ENCODE results near the gene NEDD4.
A peak's percentile ranks its signal among the peaks of the same experiment; 100 is the strongest.
"Not testable (repeated sequence)": the region's sequence is repeated elsewhere in the genome, so short reads cannot be mapped to it uniquely, and the experiment has no call there.

Gene NEDD4

DNA sequence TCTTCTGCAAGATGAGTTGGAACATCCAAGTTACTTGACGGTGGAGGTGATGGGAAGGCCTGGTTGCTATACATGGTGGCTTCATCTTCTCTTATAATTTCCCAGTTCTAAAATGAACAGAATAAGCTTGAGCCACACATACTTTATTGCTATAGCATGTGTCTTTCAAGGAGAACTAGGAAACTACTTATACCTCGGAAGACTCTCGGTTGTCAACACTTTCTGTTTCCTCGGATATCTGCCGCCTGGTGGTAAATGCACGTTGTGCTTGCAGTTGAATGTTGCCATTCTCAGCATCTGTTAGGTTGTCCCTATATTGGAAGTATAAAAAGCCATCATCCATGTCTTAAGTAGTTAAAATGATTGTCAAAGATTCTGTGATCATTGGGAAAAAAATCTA lies 132.9 kb downstream of the NEDD4 start:
- TF ChIP-seq SUZ12 (IDR thresholded peaks at IDR 0.05; ENCODE audit: extremely low read depth, insufficient read depth, insufficient read length) (no peak), ZNF274 (IDR thresholded peaks at IDR 0.05; ENCODE audit: low read depth, low read length) (no peak)
- no peak for DNase-seq (ENCODE audit: low read depth, low spot score)
- H3K36me3 ChIP-seq (ENCODE audit: insufficient read depth, insufficient read length, low read length) = peaks cover 4% of the 10 kb centered on the region

DNA sequence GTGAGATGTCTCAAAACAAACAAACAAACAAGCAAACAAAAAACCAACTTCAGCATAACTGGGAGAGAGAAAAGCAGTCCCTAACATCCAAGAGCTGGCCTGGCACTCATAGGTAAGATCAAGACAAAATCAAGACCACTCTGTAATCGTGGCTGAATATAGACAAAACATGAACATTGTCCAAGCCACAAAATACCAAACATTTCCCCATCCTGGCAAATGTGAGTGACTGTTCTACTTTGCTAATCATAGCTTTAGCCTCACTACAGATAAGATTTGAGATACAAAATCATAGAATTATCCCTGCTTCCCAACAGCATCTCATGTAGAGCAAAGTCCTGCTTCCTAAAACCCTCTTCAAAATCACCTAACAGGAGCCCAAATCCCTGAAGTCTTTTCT lies 133.7 kb downstream of the NEDD4 start:
- no peak for DNase-seq (ENCODE audit: low read depth, low spot score)
- TF ChIP-seq SUZ12 (IDR thresholded peaks at IDR 0.05; ENCODE audit: extremely low read depth, insufficient read depth, insufficient read length) = no peak
- TF ChIP-seq YY1 (IDR thresholded peaks at IDR 0.05; ENCODE audit: insufficient read depth, insufficient read length) = no peak
- TF ChIP-seq ZNF274 (IDR thresholded peaks at IDR 0.05; ENCODE audit: low read depth, low read length) = no peak
- H3K9me3 ChIP-seq (ENCODE audit: insufficient read depth, low read length) = no peaks in the 10 kb centered on the region
- H3K4me1 ChIP-seq (ENCODE audit: insufficient read depth, insufficient read length) = no peaks in the 10 kb centered on the region
- H3K27me3 ChIP-seq (ENCODE audit: insufficient read depth, insufficient read length) = no peaks in the 10 kb centered on the region
- H3K9ac ChIP-seq (ENCODE audit: insufficient read length, low read depth) = no peak overlapping the region
- no peak overlapping the region for H3K4me3 ChIP-seq (ENCODE audit: insufficient read length, low read depth)
- peaks cover 4% of the 10 kb centered on the region for H3K36me3 ChIP-seq (ENCODE audit: insufficient read depth, insufficient read length, low read length)

More for the DNA sequence above, 132.9 kb downstream of the NEDD4 start:
- no peak overlapping the region for H3K9ac ChIP-seq (ENCODE audit: insufficient read length, low read depth)
- no peak overlapping the region for H3K4me3 ChIP-seq (ENCODE audit: insufficient read length, low read depth)
- H3K4me1 ChIP-seq (ENCODE audit: insufficient read depth, insufficient read length) = no peaks in the 10 kb centered on the region
- no peaks in the 10 kb centered on the region for H3K27me3 ChIP-seq (ENCODE audit: insufficient read depth, insufficient read length)
- no peaks in the 10 kb centered on the region for H3K9me3 ChIP-seq (ENCODE audit: insufficient read depth, low read length)

DNA sequence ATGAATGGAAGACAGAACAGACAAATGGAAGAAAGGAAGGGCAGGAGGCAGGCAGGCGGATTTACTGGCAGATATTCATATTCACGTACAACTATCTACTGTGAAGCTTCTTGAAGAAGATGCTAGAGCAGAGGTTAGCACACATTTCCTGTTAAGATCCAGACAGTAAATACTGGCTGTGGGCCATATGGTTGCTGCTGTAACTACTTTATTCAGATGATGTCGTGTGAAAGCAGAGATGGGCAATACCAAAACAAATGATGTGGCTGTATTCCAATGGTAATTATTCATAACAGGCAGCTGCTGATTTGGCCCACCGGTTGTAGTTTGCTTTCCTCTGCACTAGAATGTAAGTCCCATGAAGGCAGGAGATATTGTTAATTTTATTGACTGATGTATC lies 134.8 kb downstream of the NEDD4 start:
- Histone ChIP-seq H3K36me3 (ENCODE audit: insufficient read depth, insufficient read length, low read length) (peaks cover 4% of the 10 kb centered on the region), H3K9ac (ENCODE audit: insufficient read length, low read depth) (no peak overlapping the region), H3K4me1 (ENCODE audit: insufficient read depth, insufficient read length) (no peaks in the 10 kb centered on the region), H3K27me3 (ENCODE audit: insufficient read depth, insufficient read length) (no peaks in the 10 kb centered on the region), H3K9me3 (ENCODE audit: insufficient read depth, low read length) (no peaks in the 10 kb centered on the region), H3K4me3 (ENCODE audit: insufficient read length, low read depth) (no peak overlapping the region)
- no peak for TF ChIP-seq SUZ12 (IDR thresholded peaks at IDR 0.05; ENCODE audit: extremely low read depth, insufficient read depth, insufficient read length)
- no peak for TF ChIP-seq ZNF274 (IDR thresholded peaks at IDR 0.05; ENCODE audit: low read depth, low read length)
- TF ChIP-seq YY1 (IDR thresholded peaks at IDR 0.05; ENCODE audit: insufficient read depth, insufficient read length) = no peak
- no peak for DNase-seq (ENCODE audit: low read depth, low spot score)

DNA sequence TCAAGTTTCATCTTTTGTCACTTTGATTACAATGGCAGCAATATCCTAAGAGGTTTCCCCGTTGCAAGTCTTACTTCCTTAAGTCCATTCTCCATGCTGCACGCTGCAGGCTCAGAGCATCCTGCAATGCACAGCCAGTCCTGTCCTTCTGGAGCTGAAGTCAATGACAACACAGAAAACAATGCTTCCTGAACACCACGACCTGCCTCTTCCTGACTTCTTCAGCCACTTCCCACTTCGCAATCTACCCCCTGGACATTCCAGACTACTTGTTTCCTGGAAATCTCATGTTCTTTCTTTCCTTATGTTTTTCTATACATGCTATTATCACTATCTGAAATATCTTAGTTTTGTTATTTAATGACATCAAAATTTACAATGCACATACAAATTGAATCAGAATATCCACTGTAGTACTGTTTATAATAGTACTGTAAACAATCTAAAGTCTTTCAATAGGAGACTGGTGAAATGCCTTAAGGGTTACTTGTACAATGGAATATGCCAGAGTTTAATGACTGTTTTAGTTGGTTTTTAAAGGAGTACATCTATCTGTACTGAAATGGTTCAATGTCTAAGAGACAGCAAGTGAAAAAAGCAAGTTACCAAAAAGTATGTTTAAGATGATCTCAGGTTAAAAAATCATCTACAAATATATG lies 136.8 kb downstream of the NEDD4 start:
- Histone ChIP-seq H3K4me3 (ENCODE audit: insufficient read length, low read depth) (no peak overlapping the region), H3K9ac (ENCODE audit: insufficient read length, low read depth) (no peak overlapping the region), H3K36me3 (ENCODE audit: insufficient read depth, insufficient read length, low read length) (peaks cover 4% of the 10 kb centered on the region), H3K9me3 (ENCODE audit: insufficient read depth, low read length) (no peaks in the 10 kb centered on the region), H3K27me3 (ENCODE audit: insufficient read depth, insufficient read length) (no peaks in the 10 kb centered on the region), H3K4me1 (ENCODE audit: insufficient read depth, insufficient read length) (no peaks in the 10 kb centered on the region)
- no peak for DNase-seq (ENCODE audit: low read depth, low spot score)
- TF ChIP-seq YY1 (IDR thresholded peaks at IDR 0.05; ENCODE audit: insufficient read depth, insufficient read length) = no peak
- no peak for TF ChIP-seq SUZ12 (IDR thresholded peaks at IDR 0.05; ENCODE audit: extremely low read depth, insufficient read depth, insufficient read length)

DNA sequence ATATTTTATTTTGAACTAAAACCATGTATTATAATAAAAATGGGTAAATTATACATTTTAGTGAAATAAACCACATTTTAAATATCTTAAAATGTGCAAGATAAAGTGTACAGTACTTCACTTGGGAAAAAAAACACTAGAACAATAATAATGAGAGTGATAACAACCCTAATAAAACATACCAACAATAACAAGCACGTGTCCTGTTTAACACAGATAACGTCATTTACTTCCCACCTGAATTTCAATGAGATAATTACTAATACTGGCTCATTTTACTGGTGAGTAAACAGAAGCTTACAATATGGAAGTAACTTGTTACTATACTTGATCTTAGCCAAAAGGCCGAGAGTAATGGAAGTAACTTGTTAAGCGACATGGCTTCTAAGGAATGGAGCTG lies 140.3 kb downstream of the NEDD4 start:
- Histone ChIP-seq H3K9ac (ENCODE audit: insufficient read length, low read depth) (no peak overlapping the region), H3K9me3 (ENCODE audit: insufficient read depth, low read length) (no peaks in the 10 kb centered on the region), H3K36me3 (ENCODE audit: insufficient read depth, insufficient read length, low read length) (no peaks in the 10 kb centered on the region), H3K4me3 (ENCODE audit: insufficient read length, low read depth) (no peak overlapping the region), H3K27me3 (ENCODE audit: insufficient read depth, insufficient read length) (no peaks in the 10 kb centered on the region), H3K4me1 (ENCODE audit: insufficient read depth, insufficient read length) (no peaks in the 10 kb centered on the region)
- no peak for DNase-seq (ENCODE audit: low read depth, low spot score)
- TF ChIP-seq SUZ12 (IDR thresholded peaks at IDR 0.05; ENCODE audit: extremely low read depth, insufficient read depth, insufficient read length) (no peak), YY1 (IDR thresholded peaks at IDR 0.05; ENCODE audit: insufficient read depth, insufficient read length) (no peak), ZNF274 (IDR thresholded peaks at IDR 0.05; ENCODE audit: low read depth, low read length) (no peak)

DNA sequence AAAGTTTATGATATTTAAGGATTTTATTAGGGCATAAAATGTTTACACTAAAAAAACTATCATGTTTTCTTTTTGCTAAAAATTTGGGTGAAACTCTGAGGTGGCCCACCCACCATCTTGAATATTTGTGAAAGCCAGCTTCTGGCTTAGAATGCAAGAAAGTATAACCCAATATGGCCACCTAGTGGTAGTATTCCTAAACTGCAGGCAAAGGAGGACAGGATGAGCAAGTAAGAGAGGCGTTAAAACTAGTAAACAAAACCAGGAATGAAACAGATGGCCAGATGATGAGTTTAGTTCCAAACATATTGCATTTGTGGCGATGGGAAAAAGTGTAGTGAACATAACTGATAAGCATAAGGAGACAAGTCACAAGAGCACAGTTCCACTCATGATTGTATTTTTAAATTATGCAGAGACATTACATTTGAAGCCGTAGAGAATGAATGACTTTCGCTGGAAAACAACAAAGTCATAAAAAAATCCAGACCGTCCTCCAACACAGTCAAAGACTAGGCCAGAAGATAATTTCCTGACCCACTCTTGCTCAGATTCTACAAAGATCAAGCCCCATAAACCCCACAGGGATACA lies 147.2 kb downstream of the NEDD4 start:
- peak; percentile 66 for DNase-seq (ENCODE audit: low read depth, low spot score)
- H3K9ac ChIP-seq (ENCODE audit: insufficient read length, low read depth) = no peak overlapping the region
- no peaks in the 10 kb centered on the region for H3K4me1 ChIP-seq (ENCODE audit: insufficient read depth, insufficient read length)
- H3K4me3 ChIP-seq (ENCODE audit: insufficient read length, low read depth) = no peak overlapping the region
- no peaks in the 10 kb centered on the region for H3K27me3 ChIP-seq (ENCODE audit: insufficient read depth, insufficient read length)
- TF ChIP-seq SUZ12 (IDR thresholded peaks at IDR 0.05; ENCODE audit: extremely low read depth, insufficient read depth, insufficient read length) (no peak), ZNF274 (IDR thresholded peaks at IDR 0.05; ENCODE audit: low read depth, low read length) (no peak), YY1 (IDR thresholded peaks at IDR 0.05; ENCODE audit: insufficient read depth, insufficient read length) (no peak)
- H3K36me3 ChIP-seq (ENCODE audit: insufficient read depth, insufficient read length, low read length) = peaks cover 3% of the 10 kb centered on the region
- no peaks in the 10 kb centered on the region for H3K9me3 ChIP-seq (ENCODE audit: insufficient read depth, low read length)

DNA sequence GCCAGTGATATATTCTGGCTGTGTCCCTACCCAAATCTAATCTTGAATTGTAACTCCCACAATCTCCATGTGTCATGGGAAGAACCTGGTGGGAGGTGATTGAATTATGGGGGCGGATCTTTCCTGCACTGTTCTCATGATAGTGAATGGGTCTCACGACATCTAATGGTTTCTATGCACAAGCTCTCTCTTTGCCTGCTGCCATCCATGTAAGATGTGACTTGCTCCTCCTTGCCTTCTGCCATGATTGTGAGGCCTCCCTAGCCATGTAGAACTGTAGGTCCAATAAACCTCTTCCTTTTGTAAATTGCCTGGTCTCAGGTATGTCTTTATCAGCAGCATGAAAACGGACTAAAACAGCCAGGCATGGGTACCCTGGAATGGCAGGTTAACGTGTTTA lies 150.5 kb downstream of the NEDD4 start:
- not testable (repeated sequence) for H3K9ac ChIP-seq (ENCODE audit: insufficient read length, low read depth); H3K36me3 ChIP-seq (ENCODE audit: insufficient read depth, insufficient read length, low read length); H3K4me3 ChIP-seq (ENCODE audit: insufficient read length, low read depth); H3K9me3 ChIP-seq (ENCODE audit: insufficient read depth, low read length); DNase-seq (ENCODE audit: low read depth, low spot score); H3K4me1 ChIP-seq (ENCODE audit: insufficient read depth, insufficient read length); H3K27me3 ChIP-seq (ENCODE audit: insufficient read depth, insufficient read length)
